ENCODE results near the gene SYT2.

- TF ChIP-seq POLR2A (IDR thresholded peaks at IDR 0.05; ENCODE audit: low read length) (no peak), GATA1 (IDR thresholded peaks at IDR 0.05; ENCODE audit: low read depth, low read length) (no peak)
Observed at GRCh38 chr1:202671399-202671798, 38.9 kb downstream of the SYT2 start.

Data from erythroblast (primary cell).